ENCODE data around the gene SBF2.

Gene SBF2

DNA sequence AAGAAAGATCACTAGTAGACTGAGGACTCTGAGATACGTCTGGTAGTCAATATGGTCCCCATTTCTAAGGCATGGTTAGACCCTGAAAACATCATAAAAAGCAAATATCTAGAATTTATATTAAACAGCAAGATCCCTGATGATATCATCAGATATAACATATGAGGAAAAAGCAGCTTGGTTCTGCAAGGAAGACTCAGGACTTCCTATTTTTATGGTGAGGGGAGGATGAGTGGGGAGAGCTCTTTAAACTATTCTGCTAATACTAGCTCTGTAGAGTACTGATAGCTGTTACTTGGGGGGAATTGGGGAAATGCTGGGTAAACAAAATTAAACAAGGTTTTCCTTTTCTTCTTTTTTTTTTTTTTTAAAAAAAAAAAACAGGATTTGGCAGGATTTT lies 394.3 kb downstream of the SBF2 start:
- DNase-seq (ENCODE audit: low read depth): no peak

DNA sequence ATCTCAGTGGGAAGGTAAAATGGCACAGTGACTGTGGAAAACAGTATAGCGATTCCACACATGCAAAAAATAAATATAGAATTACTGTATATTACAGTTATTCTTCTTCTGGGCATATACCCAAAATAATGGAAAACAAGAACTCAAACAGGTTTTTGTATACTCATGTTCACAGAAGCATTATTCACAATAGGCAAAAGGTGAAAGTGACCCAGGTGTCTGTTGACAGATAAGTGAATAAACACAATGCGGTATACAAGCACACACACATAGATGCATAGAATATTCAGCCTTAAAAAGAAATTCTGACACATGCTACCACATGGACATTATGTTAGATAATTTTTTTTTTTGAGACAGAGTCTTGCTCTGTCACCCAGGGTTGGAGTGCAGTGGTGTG lies 397.1 kb downstream of the SBF2 start:
- no peak for DNase-seq (ENCODE audit: low read depth)

DNA sequence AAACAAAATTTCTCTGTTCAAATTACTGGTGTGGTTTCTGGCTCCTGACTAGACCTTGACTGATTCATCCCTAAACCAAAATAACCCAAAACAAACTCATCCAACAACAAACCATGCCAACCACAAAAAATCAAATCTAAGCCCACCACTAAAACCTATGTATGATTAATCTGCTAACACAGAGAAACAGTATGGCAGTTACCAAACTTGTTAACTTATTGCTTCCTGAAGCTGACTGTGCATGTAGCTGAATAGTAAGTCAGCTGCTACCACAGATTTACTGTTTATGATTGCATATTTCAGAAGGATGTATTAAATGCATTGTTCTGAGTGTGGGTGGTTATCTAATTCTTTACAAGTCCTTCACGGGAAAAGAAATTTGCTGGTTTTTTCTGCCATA lies 399.0 kb downstream of the SBF2 start:
- no peak for DNase-seq (ENCODE audit: low read depth)

DNA sequence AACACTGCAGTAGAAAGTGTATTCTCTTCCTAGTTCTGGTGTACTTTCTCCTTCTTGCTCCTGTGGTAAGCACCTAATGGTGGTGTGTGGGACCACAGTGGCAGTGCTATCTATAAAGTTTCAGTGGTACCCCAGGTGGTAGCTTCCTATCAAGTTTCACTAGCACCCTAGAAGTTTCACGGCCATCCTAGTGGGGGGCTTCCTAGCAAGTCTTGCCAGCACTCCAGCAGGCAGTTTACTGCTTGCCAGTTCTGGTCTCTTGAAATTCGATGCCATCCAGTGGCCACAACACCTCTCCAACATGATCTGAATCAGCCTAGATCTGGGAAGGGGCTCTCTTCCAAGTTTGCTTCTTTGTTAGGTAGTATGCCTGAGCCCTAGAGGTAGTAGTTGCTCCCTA lies 400.5 kb downstream of the SBF2 start:
- no peak for DNase-seq (ENCODE audit: low read depth)

DNA sequence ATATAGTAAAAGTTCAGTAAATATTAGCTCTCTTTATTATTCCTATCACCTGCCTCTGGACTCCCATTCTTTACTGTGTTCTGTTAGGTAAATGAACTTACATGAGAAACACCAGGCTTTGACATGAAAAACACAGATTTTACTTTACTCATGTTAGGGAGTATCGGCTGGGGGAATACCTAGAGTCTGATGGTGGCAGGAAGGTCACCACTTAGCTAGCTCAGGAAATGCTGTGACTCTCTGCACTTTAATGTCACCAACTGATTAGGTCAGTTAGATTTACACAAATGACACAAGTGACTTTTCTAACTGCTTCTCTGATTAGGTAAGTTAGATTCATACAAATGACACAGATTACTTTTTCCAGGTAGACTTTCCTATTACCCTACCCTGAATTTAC lies 405.1 kb downstream of the SBF2 start:
- no peak for DNase-seq (ENCODE audit: low read depth)

DNA sequence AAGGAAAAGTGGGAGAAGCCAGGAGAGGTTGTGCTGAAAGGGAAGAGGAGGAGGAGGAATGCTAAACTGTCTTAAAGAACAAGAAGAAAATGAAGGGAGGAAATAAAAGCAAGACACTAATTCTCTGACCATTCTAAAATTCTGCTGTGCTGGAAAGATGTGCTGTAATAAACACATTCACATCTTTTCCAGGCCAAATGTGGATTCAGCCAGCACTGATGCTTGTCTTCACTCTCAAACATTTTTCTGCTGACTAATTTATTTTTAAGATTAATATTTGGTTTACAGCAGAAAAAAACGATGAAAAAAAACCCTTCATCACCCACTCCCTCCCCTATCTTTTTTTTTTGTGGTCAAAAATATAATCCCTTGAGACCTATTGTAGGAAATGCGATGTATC lies 406.5 kb downstream of the SBF2 start:
- no peak for DNase-seq (ENCODE audit: low read depth)

DNA sequence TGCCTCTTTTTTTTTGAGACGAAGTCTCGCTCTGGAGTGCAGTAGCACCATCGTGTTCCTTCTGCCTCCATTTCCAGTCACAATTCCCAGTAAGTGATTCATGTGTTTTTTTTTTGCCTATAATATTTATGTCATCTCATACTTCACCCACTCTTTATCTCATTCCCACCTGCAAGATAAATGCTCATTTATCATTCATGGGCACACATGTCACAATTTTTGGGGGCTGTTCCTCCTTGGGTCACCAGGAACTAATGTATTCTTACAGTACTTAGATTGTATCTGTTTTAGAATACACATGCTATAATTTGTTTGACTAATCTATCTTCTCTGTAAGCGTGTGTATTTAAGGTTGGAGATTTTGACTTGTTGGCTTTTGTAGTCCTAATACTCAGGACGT lies 407.4 kb downstream of the SBF2 start:
- DNase-seq (ENCODE audit: low read depth): no peak

DNA sequence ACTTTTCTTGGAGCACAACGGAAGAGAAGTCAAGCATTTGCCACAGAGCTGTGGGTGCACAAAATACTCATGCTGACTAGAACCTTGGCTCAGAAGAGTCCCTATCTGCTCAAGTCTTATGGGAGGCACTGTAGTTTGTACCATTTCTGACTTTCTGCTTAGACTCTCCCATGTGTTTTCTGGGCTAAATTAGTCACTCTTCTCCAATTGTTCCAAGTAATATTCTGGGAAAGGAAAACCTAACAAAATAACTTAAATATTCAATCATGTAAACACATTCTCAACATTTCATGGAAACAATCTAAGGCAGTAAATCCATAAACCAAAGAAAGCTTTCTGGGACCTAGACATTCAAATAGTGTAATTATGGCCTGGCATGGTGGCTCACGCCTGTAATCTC lies 409.4 kb downstream of the SBF2 start:
- DNase-seq (ENCODE audit: low read depth): no peak

DNA sequence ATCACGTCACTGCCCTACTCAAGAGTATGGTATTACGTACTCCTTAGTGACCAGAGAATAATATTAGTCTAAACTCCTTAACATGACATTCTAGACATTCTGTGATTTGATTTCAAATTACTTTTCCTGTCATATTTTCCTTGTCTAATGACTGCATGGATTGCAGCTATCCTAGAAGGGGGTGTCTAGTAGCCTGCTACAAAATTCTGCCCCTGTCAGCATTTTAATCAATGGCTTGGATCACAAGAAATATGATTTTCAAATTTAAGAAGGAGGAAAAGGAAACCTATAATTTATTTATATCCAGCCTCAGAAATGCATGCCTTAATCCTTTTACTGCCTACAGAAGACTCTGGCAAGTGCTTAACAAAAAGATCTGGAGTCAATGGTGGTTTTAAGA lies 413.4 kb downstream of the SBF2 start:
- DNase-seq (ENCODE audit: low read depth): no peak

DNA sequence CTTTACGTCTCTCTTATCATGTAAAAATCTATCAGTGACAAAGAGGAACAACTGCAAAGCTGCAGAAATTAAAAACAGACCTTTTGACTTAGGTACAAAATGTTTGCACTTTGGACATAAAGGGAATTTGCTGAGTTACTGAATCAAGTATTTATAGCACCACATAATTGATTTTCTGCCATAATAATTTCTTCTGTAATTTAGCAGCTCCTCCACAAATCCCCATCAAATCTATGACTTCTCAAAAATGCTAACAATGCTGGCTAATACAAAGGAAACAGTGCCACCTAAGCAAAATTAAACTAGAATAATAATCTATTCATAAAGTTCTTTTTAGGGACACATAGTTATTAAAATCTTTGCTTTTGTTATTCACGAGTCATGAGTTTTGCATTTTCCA lies 415.1 kb downstream of the SBF2 start:
- DNase-seq (ENCODE audit: low read depth): no peak

DNA sequence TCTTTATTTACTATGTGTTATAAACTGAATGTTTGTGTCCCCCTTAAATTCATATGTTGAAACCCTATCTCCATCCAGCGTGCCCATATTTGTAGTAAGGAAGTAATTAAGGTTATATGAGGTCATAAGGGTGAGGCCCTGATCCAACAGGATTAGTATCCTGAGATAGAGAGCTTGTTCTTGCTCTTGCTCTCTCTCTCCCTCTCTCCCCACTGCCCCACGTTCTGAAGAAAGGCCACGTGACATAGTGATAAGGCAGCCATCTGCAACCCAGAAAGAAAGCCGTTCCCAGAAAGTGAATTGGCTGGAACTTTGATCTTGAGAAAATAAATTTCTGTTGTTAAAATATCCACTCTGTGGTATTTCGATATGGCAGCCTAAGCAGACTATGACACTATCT lies 417.7 kb downstream of the SBF2 start:
- no peak for DNase-seq (ENCODE audit: low read depth)

DNA sequence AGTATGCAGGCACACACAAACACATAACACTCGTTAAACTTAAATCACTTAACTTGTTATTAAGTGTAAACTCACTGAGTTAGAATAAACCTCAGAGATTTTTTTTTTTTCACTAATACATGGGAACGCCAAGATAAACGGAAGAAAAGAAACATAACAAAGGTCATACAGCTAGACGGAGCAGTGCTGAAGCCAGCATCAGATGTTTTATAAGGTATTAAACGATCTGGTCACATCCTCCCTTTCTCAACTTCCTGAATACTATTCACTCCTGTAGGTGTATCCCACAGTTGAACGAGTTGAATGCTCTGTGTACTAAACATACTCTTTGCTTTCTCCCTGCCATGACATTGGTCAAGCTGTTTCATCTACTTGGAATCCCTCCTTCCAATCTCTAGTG lies 418.2 kb downstream of the SBF2 start:
- no peak for DNase-seq (ENCODE audit: low read depth)

DNA sequence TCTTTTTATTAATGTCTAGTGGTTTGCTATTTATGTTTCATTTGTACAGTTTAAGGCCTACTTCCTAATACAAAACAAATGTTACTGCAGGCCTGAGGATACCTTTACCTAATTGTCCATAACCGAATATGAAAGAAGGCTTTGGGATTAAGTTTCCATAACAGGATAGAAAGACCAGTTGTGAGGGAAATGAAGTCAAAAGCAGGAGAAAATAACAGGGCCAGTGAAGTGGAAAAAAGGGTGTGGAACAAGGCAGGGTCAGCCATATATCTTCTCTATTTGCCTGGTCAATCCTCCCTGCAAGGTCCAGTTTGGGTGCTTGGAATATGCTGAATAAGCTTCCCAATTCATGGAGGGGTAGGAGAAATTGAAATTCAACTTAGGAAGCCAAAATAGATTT lies 418.6 kb downstream of the SBF2 start:
- no peak for DNase-seq (ENCODE audit: low read depth)

DNA sequence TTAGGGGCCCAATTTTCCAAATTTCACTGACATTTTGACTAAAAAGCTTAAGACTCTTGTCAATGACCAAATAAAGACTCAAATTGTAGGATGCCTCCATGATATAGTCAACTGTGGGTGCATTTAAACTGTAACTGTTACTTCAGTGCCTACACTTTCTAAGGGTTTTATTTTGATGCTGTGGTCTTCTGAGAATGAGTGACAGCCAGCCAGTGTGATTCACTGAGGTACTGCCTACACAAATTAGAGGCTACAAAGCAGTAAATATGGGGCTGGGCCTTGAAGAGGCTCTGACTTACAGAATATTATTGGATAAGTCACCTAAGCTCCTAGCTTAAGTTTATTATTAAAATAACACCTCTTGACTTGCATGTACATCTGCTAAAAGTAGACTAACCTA lies 419.6 kb downstream of the SBF2 start:
- no peak for DNase-seq (ENCODE audit: low read depth)

DNA sequence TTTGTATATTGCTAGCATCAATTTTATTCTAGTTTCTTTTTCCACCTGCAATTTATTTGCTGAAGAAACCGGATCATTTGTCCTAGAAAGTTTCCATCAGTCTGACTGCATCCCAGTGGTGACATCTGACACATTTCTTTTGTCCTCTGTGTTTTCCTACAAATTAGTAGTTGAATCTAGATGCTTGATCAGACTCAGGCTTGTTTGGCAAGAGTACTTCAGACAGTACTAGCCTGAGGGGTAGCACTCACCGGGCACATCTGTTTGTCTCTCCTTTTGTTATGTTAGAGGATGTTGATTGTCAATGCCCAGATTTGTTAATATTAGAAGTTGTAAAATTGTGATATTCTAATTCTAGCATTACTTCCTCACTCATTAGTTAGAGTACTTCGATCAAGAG lies 425.4 kb downstream of the SBF2 start:
- DNase-seq (ENCODE audit: low read depth): no peak

DNA sequence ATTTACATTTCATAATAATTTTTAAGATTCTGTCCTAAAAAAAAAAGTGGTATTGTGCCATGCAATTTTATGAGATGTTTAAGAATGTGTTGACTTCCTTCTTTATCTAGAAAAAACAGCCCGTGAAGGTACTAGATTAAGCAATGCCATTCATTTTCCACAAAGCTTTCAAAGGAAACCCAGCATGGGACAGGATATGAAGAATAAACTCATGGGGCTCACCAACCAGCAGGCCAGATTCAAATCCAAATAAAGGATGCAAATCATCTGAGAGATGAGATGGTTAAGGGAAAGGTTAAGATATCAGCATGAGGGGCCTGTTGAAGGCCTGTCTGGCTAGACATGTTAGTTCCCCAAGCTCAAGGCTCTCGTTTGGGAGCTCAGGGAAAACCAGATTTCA lies 431.0 kb downstream of the SBF2 start:
- DNase-seq (ENCODE audit: low read depth): no peak

DNA sequence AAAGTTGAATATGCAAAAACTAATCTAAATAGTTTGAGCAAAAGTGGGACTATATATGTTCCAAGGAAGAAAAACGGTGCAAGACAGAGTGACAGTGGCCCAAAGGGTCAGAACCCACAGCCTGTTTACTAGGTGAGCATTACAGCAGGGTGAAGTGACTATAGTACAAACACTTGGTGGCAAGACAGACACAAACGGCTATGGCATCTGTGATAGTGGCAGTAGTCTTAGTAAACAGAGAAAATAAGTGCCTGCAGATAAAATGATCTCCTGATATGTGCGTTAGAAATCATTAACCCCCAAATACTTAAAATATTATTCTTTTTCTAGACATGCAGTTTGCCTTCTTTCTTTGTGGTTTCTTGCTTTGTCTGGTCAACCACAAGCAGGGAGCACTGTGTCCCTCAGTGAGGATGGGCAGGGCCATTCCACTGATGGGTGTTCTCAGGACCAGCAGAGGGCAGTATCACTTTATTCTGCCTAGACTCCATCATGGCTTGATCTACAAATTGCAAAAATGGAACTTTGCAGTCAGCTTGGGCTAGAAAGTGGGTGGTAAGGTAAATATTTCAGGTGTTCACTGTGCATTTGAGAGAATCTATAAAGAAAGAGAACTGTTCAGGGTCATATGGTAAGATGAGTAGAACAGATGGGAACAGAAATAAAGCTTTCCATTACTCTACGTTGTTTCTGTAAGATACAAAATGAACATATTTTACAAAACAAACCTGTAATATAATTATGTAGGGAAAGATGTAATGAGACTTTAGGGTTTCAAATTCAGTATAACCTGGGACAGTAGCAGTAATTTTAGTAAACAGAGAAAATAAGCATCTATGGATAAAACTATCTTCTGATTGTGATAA lies 431.9 kb downstream of the SBF2 start:
- DNase-seq (ENCODE audit: low read depth): peak; percentile 88

DNA sequence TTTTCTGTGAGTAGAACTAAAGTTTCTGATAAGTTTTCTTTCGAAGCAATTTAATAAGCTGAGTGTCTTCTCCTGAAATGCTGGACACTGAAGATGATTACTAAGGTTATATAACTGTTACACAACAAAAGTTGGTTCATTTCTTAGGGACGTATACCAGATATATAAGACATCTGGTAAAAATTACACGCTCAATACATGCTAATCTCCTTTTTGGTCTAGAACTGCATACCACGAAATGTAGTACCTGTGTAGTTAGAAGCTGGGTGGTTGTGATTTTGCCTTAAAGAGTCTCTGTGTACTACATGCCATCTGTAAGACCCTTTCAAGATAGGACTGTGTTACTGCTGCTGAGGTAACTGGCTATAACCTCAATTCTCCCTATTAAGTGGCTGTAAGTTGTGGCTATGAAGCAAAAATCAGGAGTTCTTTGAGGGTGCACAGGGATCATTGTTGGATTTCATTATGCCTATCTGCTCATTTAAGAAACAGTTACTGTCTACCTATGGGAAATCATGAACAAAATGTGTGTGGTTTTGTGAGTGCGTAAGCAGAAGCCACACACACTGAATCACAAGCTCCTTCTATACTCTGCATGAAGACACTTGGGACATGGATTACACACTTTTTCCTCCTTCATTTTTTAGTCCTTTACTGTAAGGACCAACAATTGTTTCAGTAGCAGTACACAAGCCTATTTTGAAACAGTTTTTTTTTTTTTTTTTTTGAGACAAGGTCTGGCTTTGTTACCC lies 434.3 kb downstream of the SBF2 start:
- no peak for DNase-seq (ENCODE audit: low read depth)

DNA sequence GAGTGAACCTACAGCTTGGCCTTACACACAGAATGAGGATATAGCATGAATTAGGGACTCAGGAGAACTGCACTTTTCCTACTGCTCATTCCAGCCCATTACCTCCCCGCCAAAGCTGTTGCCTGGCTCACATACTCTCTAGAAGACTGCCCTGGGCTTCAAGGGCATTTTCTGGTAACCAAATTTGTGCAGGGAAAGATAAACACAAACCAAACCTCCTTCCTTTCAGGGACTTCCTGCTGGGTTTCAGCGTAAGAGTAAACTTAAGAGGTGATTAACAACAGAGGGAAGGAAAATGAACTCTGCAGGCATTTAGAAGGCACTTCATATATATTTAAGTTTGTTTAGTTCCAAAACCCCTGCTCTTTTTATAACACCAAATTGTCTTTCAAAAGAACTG lies 435.2 kb downstream of the SBF2 start:
- DNase-seq (ENCODE audit: low read depth): no peak

DNA sequence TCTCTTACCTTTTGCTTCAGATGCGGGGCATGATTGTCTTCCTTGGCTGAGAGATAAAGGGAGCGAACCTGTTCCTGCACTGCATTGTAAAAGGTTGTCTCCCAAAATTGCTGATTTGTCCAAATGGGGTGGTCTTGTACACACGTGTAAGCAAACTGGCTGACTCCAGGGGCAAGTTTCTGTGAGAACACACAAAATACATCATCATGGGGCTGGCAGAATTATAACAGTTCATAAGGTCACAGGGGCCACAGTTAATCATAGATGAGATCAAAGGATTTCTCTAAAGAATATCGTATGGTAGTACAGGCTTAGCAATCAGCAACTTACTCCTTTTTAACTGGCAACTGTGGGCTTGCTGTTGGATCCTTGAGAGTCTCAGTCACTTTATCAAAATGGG lies 435.8 kb downstream of the SBF2 start:
- no peak for DNase-seq (ENCODE audit: low read depth)

DNA sequence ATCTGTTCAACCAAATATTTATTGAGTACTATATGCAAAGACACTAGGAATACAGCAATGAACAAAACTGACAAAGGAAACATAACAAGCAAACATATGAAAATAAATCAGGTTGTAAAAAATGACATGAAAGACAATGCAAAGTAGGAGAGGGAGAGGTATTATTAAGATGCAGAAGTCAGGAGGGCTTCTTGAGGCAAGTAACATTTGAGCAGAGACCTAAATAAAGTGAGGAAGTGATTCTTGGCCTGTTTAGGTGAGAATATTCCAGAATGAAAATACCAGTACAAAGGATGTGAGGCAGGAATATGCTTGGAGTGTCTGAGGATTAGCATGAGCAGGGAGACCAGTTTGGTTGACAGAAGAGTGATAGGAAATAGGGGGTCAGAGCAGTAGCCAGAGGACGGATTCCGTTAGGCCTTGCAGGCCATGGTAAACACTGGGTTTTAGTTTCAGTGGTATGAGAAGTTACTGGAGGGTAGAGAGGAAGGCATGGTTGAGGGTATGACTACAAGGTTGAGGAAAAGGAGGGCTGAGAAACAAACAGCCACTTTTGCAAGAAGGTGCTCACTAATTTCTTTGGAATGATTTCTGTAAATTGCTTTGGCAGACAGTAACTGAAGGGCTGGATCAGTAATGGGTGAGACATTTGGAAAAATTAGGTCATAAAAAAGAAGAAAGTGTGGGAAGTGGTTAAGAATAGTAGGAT lies 438.3 kb downstream of the SBF2 start:
- DNase-seq (ENCODE audit: low read depth): no peak

DNA sequence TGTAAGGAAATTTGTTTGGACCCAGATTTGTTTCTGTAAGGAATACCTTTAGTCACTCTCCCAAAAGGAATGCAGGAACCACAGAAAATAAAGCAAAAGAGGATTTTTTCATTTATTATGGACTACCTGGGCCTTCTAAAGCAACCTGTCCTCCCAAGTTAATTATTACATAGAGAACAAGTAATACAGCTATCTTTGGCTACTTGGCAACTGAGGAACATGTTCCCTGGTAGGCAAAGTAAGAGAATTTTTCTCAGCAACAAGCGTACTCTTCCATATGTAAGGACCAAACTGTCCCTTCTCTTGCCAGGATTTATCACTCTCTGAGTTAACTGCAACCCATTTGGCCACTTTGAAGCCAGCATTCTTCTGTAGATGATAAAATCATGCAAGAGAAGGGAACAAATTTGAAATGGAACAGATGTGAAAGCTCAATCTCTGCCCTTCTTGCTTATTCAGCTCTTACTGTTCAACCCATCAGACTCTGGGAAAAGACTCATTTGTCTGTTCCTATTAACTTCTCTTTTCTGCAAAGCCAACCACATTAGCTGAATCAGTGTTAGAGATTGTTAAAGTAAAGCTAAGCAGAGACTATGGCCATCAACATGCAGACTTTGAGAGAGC lies 440.0 kb downstream of the SBF2 start:
- DNase-seq (ENCODE audit: low read depth): no peak

DNA sequence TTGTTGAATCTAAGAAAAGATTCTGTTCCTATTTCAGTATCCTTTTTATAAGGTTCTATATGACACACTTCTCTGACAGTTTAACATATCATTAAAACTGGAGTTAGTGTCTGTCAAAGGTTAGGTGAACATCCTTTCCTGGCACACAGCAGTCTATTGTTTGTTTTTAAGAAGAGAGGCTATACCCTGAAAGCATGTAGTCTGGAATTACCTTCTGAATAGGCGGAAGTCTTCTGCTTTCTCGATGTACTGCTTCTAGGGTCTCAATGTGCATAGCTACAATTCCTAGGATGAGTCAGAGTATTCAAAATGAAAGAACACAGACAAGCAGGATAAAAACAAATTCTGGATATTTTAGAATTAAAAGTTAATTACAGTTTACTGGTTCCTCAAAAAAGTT lies 441.6 kb downstream of the SBF2 start:
- DNase-seq (ENCODE audit: low read depth): no peak
